GM20431 (cell line): Measurements from ENCODE around the gene ZNF383.
"Not testable (repeated sequence)": the region's sequence is repeated elsewhere in the genome, so short reads cannot be mapped to it uniquely, and the experiment has no call there.

Experiments used
- in situ Hi-C: fragments of 300-500 bp; cut with MseI, MboI; formaldehyde crosslinking; loops from one replicate; pipeline ENCODE4 v1.15.0; 2020; ENCODE audit warnings: low sequenced_read_pairs; ENCODE audit not compliant: unreplicated experiment

The ZNF383 gene

GRCh38 chr19:37217775-37218591 lies at the start of gene ZNF383:
ZNF383 (plus strand) TSS chr19:37218214; CDS start chr19:37230454, 12,240 bp downstream.
- in situ Hi-C loops = no loop called here

GRCh38 chr19:37172368-37173366 lies 45.3 kb upstream of the ZNF383 start, which contains the start of gene ZNF585A:
ZNF585A (minus strand) TSS chr19:37172695; CDS start chr19:37169910, 2,785 bp downstream.
- in situ Hi-C loops = no loop called here

GRCh38 chr19:37186071-37186470 lies 31.9 kb upstream of the ZNF383 start:
- in situ Hi-C loops = not testable (repeated sequence)

- in situ Hi-C loops = not testable (repeated sequence)
Observed at GRCh38 chr19:37195248-37195647, 22.8 kb upstream of the ZNF383 start.

- in situ Hi-C loops = not testable (repeated sequence)
Observed at GRCh38 chr19:37197115-37197514, 20.9 kb upstream of the ZNF383 start.

GRCh38 chr19:37197768-37198167 lies 20.2 kb upstream of the ZNF383 start:
- in situ Hi-C loops = no loop called here

GRCh38 chr19:37217480-37217774 lies 587 bp upstream of the ZNF383 start:
- in situ Hi-C loops = no loop called here

- in situ Hi-C loops = no loop called here
Observed at GRCh38 chr19:37218592-37218935, 550 bp downstream of the ZNF383 start.

- in situ Hi-C loops = no loop called here
Observed at GRCh38 chr19:37220383-37220782, 2.4 kb downstream of the ZNF383 start.

- in situ Hi-C loops = no loop called here
Observed at GRCh38 chr19:37221136-37221535, 3.1 kb downstream of the ZNF383 start.

GRCh38 chr19:37226248-37226647 lies 8.2 kb downstream of the ZNF383 start:
- in situ Hi-C loops = no loop called here

GRCh38 chr19:37227996-37228395 lies 10.0 kb downstream of the ZNF383 start:
- in situ Hi-C loops = no loop called here

GRCh38 chr19:37243206-37243632 lies 25.2 kb downstream of the ZNF383 start:
- in situ Hi-C loops = no loop called here

GRCh38 chr19:37251308-37252229 lies 33.6 kb downstream of the ZNF383 start:
- in situ Hi-C loops = no loop called here

GRCh38 chr19:37263028-37263427 lies 45.0 kb downstream of the ZNF383 start:
- in situ Hi-C loops = not testable (repeated sequence)

GRCh38 chr19:37267005-37267404 lies 49.0 kb downstream of the ZNF383 start:
- in situ Hi-C loops = not testable (repeated sequence)

- in situ Hi-C loops = not testable (repeated sequence)
Observed at GRCh38 chr19:37267755-37268154, 49.7 kb downstream of the ZNF383 start.

- in situ Hi-C loops = not testable (repeated sequence)
Observed at GRCh38 chr19:37280656-37281055, 62.6 kb downstream of the ZNF383 start.

- in situ Hi-C loops = not testable (repeated sequence)
Observed at GRCh38 chr19:37284020-37284419, 66.0 kb downstream of the ZNF383 start.

- in situ Hi-C loops = not testable (repeated sequence)
Observed at GRCh38 chr19:37289229-37289628, 71.2 kb downstream of the ZNF383 start.
